ENCODE results near the gene FAM240B.

DNA sequence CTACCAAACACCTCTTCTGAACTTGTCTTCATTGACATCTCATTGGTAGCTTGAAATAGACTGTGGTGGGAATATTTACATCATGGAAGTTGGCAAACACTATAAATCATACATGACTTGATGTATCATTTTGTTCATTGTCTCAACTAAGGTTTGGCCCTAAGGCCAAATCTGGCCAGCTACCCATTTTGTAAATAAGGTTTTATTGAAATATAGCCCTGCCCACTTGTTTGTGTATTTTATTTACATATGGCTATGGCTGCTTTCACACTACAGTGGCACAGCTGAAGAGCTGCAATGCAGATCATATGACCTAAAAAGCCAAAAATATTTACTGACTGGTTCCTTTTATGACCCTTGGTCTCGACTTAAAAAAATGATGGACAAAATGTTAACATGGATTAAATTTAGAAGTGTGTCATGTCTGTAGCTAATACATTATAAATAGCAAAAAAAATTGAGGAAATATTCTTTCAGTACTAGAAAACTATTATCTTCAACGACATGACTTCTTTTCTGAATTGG, 22.1 kb downstream of the FAM240B start:
- no peak for TF ChIP-seq TAF1 (IDR thresholded peaks at IDR 0.05; ENCODE audit: low read depth)
- TF ChIP-seq, protein P1, sequence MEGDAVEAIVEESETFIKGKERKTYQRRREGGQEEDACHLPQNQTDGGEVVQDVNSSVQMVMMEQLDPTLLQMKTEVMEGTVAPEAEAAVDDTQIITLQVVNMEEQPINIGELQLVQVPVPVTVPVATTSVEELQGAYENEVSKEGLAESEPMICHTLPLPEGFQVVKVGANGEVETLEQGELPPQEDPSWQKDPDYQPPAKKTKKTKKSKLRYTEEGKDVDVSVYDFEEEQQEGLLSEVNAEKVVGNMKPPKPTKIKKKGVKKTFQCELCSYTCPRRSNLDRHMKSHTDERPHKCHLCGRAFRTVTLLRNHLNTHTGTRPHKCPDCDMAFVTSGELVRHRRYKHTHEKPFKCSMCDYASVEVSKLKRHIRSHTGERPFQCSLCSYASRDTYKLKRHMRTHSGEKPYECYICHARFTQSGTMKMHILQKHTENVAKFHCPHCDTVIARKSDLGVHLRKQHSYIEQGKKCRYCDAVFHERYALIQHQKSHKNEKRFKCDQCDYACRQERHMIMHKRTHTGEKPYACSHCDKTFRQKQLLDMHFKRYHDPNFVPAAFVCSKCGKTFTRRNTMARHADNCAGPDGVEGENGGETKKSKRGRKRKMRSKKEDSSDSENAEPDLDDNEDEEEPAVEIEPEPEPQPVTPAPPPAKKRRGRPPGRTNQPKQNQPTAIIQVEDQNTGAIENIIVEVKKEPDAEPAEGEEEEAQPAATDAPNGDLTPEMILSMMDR (IDR thresholded peaks at IDR 0.05; ENCODE audit: poor library complexity, severe bottlenecking): no peak

Measured in neural cell (in vitro differentiated cells).